ENCODE measurements around the gene PAGR1. TPM values are rescaled to one million over a fixed set of nuclear protein-coding genes. Genes with fewer than 3 reads are reported as not detected.

Gene PAGR1
- total RNA-seq, 3 donors from 2014 or later, result 26.6 to 40.5 (median 29.8) TPM

DNA sequence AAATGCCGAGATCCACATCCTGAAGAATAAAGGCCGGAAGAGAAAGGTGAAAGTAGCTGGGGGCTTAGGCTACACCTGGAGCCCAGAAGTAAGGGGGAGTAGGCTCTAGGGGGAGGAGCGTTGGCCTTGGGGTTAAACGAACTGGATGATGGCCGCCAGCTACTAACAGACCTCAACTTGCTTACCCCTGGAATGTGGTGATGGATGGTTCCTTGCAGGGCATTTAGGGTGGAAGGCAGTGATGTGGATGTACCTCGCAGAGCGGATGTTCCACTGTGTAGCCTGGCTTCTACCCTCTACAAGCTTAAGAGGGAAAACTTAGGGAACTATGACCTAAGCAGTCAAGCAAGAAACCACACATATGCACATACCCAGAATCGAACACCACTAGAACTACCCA is 11.9 kb upstream of the PAGR1 start:
- Histone ChIP-seq H3K36me3 (no peaks in the 10 kb centered on the region), H3K27me3 (no peaks in the 10 kb centered on the region), H3K9me3 (no peaks in the 10 kb centered on the region), H3K27ac (peak overlapping the region; percentile 98 to 99), H3K4me3 (no peak overlapping the region), H3K4me1 (peaks cover 5 to 19% of the 10 kb centered on the region in 2 donors)
- TF ChIP-seq, protein P1, sequence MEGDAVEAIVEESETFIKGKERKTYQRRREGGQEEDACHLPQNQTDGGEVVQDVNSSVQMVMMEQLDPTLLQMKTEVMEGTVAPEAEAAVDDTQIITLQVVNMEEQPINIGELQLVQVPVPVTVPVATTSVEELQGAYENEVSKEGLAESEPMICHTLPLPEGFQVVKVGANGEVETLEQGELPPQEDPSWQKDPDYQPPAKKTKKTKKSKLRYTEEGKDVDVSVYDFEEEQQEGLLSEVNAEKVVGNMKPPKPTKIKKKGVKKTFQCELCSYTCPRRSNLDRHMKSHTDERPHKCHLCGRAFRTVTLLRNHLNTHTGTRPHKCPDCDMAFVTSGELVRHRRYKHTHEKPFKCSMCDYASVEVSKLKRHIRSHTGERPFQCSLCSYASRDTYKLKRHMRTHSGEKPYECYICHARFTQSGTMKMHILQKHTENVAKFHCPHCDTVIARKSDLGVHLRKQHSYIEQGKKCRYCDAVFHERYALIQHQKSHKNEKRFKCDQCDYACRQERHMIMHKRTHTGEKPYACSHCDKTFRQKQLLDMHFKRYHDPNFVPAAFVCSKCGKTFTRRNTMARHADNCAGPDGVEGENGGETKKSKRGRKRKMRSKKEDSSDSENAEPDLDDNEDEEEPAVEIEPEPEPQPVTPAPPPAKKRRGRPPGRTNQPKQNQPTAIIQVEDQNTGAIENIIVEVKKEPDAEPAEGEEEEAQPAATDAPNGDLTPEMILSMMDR (IDR thresholded peaks at IDR 0.05), result no peak
- TF ChIP-seq POLR2AphosphoS5 (IDR thresholded peaks at IDR 0.05), result no peak
- no peak for TF ChIP-seq POLR2A (IDR thresholded peaks at IDR 0.05)
- DNase-seq (ENCODE audit: low spot score in 2 of 2), result no peak
- intact Hi-C loops (cut with DNase I; ENCODE audit: low total_unique reads), result loop anchor here (10.0 kb wide), 1 partner anchor 61 kb away; the partner anchor contains the start of gene CDIPT

DNA sequence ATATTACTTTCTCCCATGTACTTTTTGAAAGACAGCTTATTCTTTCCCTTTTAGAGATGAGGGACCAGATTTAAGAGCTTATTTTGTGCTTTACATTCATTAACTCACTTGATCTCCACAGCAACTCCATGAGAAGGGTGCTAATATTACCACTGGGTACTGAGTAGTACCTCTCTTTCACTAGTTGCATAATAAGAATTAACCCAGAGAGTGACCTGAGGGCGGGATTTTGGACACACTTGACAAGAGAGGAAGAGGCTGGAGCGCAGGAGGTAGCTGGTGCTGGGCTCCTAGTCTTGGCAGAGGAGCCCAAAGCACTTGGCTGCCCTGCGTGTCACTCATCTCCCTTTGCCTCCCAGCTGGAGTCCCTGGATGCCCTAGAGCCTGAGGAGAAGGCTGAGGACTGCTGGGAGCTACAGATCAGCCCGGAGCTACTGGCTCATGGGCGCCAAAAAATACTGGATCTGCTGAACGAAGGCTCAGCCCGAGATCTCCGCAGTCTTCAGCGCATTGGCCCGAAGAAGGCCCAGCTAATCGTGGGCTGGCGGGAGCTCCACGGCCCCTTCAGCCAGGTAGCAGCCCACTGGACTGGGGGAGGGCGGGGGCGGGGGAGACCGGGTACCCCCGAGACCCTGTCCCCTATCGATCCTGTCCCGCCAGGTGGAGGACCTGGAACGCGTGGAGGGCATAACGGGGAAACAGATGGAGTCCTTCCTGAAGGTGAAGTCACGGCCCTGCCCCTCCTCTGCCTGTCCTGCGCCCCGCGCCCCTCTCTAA is 11.3 kb upstream of the PAGR1 start:
- no peaks in the 10 kb centered on the region for H3K27me3 ChIP-seq
- no peaks in the 10 kb centered on the region for H3K36me3 ChIP-seq
- peak overlapping the region; percentile 83 to 84 (median 83) for H3K4me3 ChIP-seq
- TF ChIP-seq, protein P1 (IDR thresholded peaks at IDR 0.05), result peak in 1 of 3 donors; percentile 4
- no peak for TF ChIP-seq POLR2AphosphoS5 (IDR thresholded peaks at IDR 0.05)
- intact Hi-C loops (cut with DNase I; ENCODE audit: low total_unique reads), result loop anchor here (10.0 kb wide), 1 partner anchor 60 kb away; the partner anchor contains the start of gene CDIPT
- no peak for DNase-seq (ENCODE audit: low spot score in 2 of 2)
- H3K9me3 ChIP-seq, result no peaks in the 10 kb centered on the region
- peak overlapping the region; percentile 98 to 99 for H3K27ac ChIP-seq
- peaks cover 5 to 25% of the 10 kb centered on the region in 2 donors for H3K4me1 ChIP-seq

DNA sequence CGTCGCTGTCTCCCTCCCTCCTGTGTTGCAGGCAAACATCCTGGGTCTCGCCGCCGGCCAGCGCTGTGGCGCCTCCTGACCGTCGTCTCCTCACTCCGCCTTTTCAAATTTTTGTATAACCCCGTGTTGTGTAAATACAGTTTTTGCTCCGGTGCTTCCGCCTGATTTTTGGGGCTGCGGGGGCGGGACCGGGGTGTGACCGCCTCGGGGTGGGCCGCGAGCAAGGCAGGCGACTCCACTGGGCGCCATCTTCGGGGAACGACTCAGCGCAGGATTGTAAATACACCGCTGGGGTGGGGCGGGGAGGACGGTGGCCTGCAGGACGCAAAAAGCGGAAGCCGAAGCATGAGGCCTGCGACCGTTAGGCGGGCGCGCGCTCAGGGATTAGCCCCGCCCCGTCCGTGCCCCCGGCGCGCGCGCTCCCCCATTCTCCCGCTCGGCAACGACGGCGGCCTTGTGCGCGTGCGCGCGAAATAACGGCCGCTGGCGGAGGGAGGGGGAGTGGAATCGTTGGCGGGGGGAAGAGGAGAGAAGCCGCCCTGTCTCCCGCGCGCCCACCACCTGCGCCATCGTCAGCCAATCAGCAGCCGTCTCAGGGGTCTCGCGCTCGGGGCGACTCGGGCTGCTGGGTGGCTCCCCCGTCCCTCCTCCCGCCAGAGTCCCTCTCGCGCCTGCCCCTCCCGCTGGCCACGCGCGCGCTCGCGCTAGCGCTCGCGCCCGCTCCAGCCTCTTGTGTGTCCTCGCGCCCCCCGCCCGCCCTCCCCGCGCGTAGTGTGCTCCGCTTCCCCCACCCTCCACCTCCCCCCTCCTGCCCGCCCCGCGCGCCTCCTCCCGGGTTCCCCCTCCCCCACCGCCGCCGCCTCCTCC is 10.5 kb upstream of the PAGR1 start:
- Histone ChIP-seq H3K4me3 (peak overlapping the region; percentile 83 to 84 (median 83)), H3K27me3 (no peaks in the 10 kb centered on the region), H3K9me3 (no peaks in the 10 kb centered on the region), H3K4me1 (peaks cover 6 to 27% of the 10 kb centered on the region in 2 donors), H3K36me3 (no peaks in the 10 kb centered on the region), H3K27ac (peak overlapping the region; percentile 98 to 99)
- peak; percentile 97 to 98 for DNase-seq (ENCODE audit: low spot score in 2 of 2)
- intact Hi-C loops (cut with DNase I; ENCODE audit: low total_unique reads), result loop anchor here (10.0 kb wide), 1 partner anchor 59 kb away; the partner anchor contains the start of gene CDIPT
- TF ChIP-seq POLR2AphosphoS5 (IDR thresholded peaks at IDR 0.05), result peak; percentile 96 to 98 (median 96)
- TF ChIP-seq, protein P1 (IDR thresholded peaks at IDR 0.05), result peak in 2 of 3 donors; percentile 13 to 19
- peak; percentile 93 for TF ChIP-seq POLR2A (IDR thresholded peaks at IDR 0.05)

DNA sequence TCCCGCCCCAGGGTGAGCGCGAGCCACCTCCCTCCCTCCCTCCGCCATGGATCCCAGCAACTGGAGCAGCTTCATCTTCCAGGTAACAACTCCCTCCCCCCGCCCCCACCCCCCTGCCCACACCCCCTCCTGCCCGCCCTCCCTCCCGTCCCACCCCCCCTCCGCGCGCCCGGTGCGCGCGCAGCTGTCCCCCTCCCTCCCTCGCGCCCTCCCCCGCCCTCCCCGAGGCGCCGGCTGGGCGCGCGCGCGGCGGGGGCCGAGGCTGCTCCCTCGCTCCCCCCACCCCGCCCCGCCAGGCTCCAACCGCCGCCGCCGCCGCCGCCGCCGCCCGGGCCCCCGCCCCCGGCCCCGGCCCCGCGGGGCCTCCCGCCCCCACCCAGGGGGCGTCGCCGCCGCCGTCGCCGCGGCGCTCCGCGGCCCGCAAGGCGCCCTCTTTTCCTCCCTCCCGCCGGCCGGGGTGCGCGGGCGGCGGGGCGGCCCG is 9.8 kb upstream of the PAGR1 start, which contains the start of gene MAZ:
MAZ (plus strand) TSS at position 431 of the 481 bp plus-strand sequence. CDS start 173 bp downstream, outside the sequence.
- intact Hi-C loops (cut with DNase I; ENCODE audit: low total_unique reads), result loop anchor here (10.0 kb wide), 1 partner anchor 59 kb away; the partner anchor contains the start of gene CDIPT
- Histone ChIP-seq H3K27me3 (no peaks in the 10 kb centered on the region), H3K4me3 (peak within 1 kb of the TSS; percentile 83 to 84 (median 83)), H3K9me3 (no peaks in the 10 kb centered on the region), H3K27ac (peak within 1 kb of the TSS; percentile 98 to 99), H3K36me3 (no peaks in the 10 kb centered on the region), H3K4me1 (peaks cover 8 to 31% of the 10 kb centered on the region in 2 donors)
- DNase-seq (ENCODE audit: low spot score in 2 of 2), result peak in 1 of 2 donors; percentile 93
- TF ChIP-seq POLR2AphosphoS5 (IDR thresholded peaks at IDR 0.05) (no peak), POLR2A (IDR thresholded peaks at IDR 0.05) (no peak)
- TF ChIP-seq, protein P1 (IDR thresholded peaks at IDR 0.05), result no peak

All from breast epithelium (tissue), 4 donors.